Neural progenitor cell (in vitro differentiated cells): ENCODE results near the gene ERGIC3.

Experiments
- CTCF ChIP-seq: fragments of 200-600 bp; sonication (generic); IDR thresholded peaks from 2 replicates; pipeline ENCODE4 v1.5.1; 2017; ENCODE audit warnings: antibody characterized with exemption, mild to moderate bottlenecking
- EZH2 ChIP-seq: fragments of 200-600 bp; sonication (generic); IDR thresholded peaks from 2 replicates; pipeline ENCODE4 v1.6.1; 2017; ENCODE audit warnings: antibody characterized with exemption, mild to moderate bottlenecking, moderate library complexity
- EZH2phosphoT487 ChIP-seq: fragments of 200-600 bp; sonication (generic); IDR thresholded peaks from 2 replicates; pipeline ENCODE4 v1.6.1; 2017; ENCODE audit warnings: antibody characterized with exemption

- TF ChIP-seq EZH2, result no peak
- peak; percentile 58 for TF ChIP-seq CTCF
- no peak for TF ChIP-seq EZH2phosphoT487
Observed at GRCh38 chr20:35523298-35523888, 18.5 kb upstream of the ERGIC3 start.
